K562 (cell line): ENCODE results near the gene SERPINE2. TPM values are rescaled to one million over a fixed set of nuclear protein-coding genes. Genes with fewer than 3 reads are reported as not detected.

Experiments
- CBFA2T2 ChIP-seq: fragments of 450-650 bp; conservative IDR thresholded peaks from 2 replicates; pipeline ENCODE4 v1.6.1; 2017; ENCODE audit warnings: mild to moderate bottlenecking
- CEBPG ChIP-seq, 3 experiments: fragments of 200-800 bp in 1 of 3; sonication (Bioruptor generic) in 1 of 3; sonication (generic) in 1 of 3; formaldehyde crosslinking in 1 of 3; IDR thresholded peaks in 2 of 3; conservative IDR thresholded peaks in 1 of 3; 2 replicates each; pipeline versions ENCODE4 v1.6.1 to v1.8.0; 2016 to 2022; ENCODE audit warnings: missing compliant biosample characterization in 2 of 3, missing genetic modification characterization in 2 of 3, mild to moderate bottlenecking in 1 of 3, missing genetic modification reagents in 1 of 3
- CREB1 ChIP-seq, 2 experiments: sonication (generic) in 1 of 2; formaldehyde crosslinking in 1 of 2; IDR thresholded peaks; 2 replicates each; pipeline versions ENCODE4 v1.6.1 to v1.8.0; 2012 to 2022; ENCODE audit warnings: inconsistent platforms in 1 of 2, mild to moderate bottlenecking in 1 of 2, missing genetic modification reagents in 1 of 2, moderate library complexity in 1 of 2
- CREB5 ChIP-seq: fragments of 250-450 bp; sonication (Bioruptor Pico); IDR thresholded peaks from 2 replicates; pipeline ENCODE4 v1.5.0; 2020; ENCODE audit warnings: mild to moderate bottlenecking
- DIDO1 ChIP-seq: fragments of 450-650 bp; IDR thresholded peaks from 2 replicates; pipeline ENCODE4 v1.6.1; 2016; ENCODE audit warnings: low read depth, missing biosample characterization, missing genetic modification characterization
- ESRRB ChIP-seq: fragments of 250-450 bp; sonication (Bioruptor Pico); IDR thresholded peaks from 2 replicates; pipeline ENCODE4 v1.5.0; 2020; ENCODE audit warnings: mild to moderate bottlenecking, moderate library complexity, borderline replicate concordance
- FIP1L1 ChIP-seq: fragments of 200-400 bp; formaldehyde crosslinking; IDR thresholded peaks from 2 replicates; pipeline ENCODE4 v1.6.1; 2018; ENCODE audit warnings: mild to moderate bottlenecking, low read depth, low read length; ENCODE audit not compliant: poor library complexity, severe bottlenecking
- FOXK1 ChIP-seq: sonication (generic); formaldehyde crosslinking; IDR thresholded peaks from 2 replicates; pipeline ENCODE4 v1.8.0; 2022; ENCODE audit warnings: missing genetic modification reagents, mild to moderate bottlenecking, borderline replicate concordance
- GABPB1 ChIP-seq: sonication (generic); formaldehyde crosslinking; IDR thresholded peaks from 2 replicates; pipeline ENCODE4 v1.8.0; 2022; ENCODE audit warnings: mild to moderate bottlenecking, missing genetic modification reagents
- ID3 ChIP-seq, 2 experiments: fragments of 250-450 bp in 1 of 2; fragments of 450-650 bp in 1 of 2; sonication (Bioruptor Pico) in 1 of 2; IDR thresholded peaks; 2 replicates each; pipeline versions ENCODE4 v1.6.1 to v1.8.0; 2016 to 2021; ENCODE audit warnings: mild to moderate bottlenecking in 2 of 2, moderate library complexity in 2 of 2, missing compliant biosample characterization in 1 of 2, missing genetic modification characterization in 1 of 2
- IFI16 ChIP-seq: fragments of 250-450 bp; sonication (Bioruptor Pico); IDR thresholded peaks from 2 replicates; pipeline ENCODE4 v2.1.2; 2022; ENCODE audit warnings: mild to moderate bottlenecking, inconsistent platforms
- ILF3 ChIP-seq: fragments of 450-650 bp; IDR thresholded peaks from 2 replicates; pipeline ENCODE4 v1.6.1; 2018; ENCODE audit warnings: antibody characterized with exemption, mild to moderate bottlenecking, moderate library complexity, borderline replicate concordance
- KDM2B ChIP-seq: fragments of 250-450 bp; sonication (Bioruptor Pico); IDR thresholded peaks from 2 replicates; pipeline ENCODE4 v1.8.0; 2021; ENCODE audit warnings: mild to moderate bottlenecking, moderate library complexity
- L3MBTL2 ChIP-seq: fragments of 450-650 bp; IDR thresholded peaks from 2 replicates; pipeline ENCODE4 v1.6.1; 2016; ENCODE audit warnings: mild to moderate bottlenecking, moderate library complexity
- MAFK ChIP-seq: IDR thresholded peaks from 2 replicates; pipeline ENCODE4 v1.6.1; 2011; ENCODE audit warnings: low read length, improper control_type of control experiment
- MNT ChIP-seq, 2 experiments: fragments of 450-650 bp; conservative IDR thresholded peaks; 2 replicates each; pipeline ENCODE4 v1.6.1; 2017; ENCODE audit warnings: mild to moderate bottlenecking in 2 of 2, moderate library complexity in 2 of 2
- NBN ChIP-seq: fragments of 450-650 bp; IDR thresholded peaks from 2 replicates; pipeline ENCODE4 v1.6.1; 2016; ENCODE audit warnings: low read depth, mild to moderate bottlenecking
- NR1H2 ChIP-seq: sonication (generic); formaldehyde crosslinking; IDR thresholded peaks from 2 replicates; pipeline ENCODE4 v1.4.0; 2020; ENCODE audit warnings: mild to moderate bottlenecking, missing genetic modification reagents
- POLR2G ChIP-seq: fragments of 200-400 bp; formaldehyde crosslinking; IDR thresholded peaks from 2 replicates; pipeline ENCODE4 v1.6.1; 2017; ENCODE audit warnings: low read depth, mild to moderate bottlenecking, antibody characterized with exemption, low read length, moderate library complexity
- PTBP1 ChIP-seq: fragments of 200-400 bp; formaldehyde crosslinking; IDR thresholded peaks from 2 replicates; pipeline ENCODE4 v1.6.1; 2017; ENCODE audit warnings: low read depth, low read length
- TBL1XR1 ChIP-seq, 2 experiments: IDR thresholded peaks; 2 replicates each; pipeline ENCODE4 v1.6.1; 2012; ENCODE audit warnings: improper control_type of control experiment in 2 of 2, low read length in 2 of 2, mild to moderate bottlenecking in 1 of 2
- ZNF586 ChIP-seq: fragments of 450-650 bp; formaldehyde crosslinking; conservative IDR thresholded peaks from 2 replicates; pipeline ENCODE4 v1.4.0; 2020; ENCODE audit warnings: mild to moderate bottlenecking, moderate library complexity
- ZNF77 ChIP-seq: fragments of 250-450 bp; sonication (Bioruptor Pico); IDR thresholded peaks from 2 replicates; pipeline ENCODE4 v1.5.0; 2020
- ZNF79 ChIP-seq: fragments of 250-450 bp; sonication (Bioruptor Pico); IDR thresholded peaks from 2 replicates; pipeline ENCODE4 v1.4.0; 2020; ENCODE audit warnings: low read depth, mild to moderate bottlenecking, moderate library complexity
- polyA plus RNA-seq, 8 experiments: library from polyadenylated mRNA; depleted of rRNA in 4 of 8; stranded (reverse) in 5 of 8; unstranded in 3 of 8; fragments of >200 nt; fragmentation: Nextera tagmentation in 2 of 8; fragmentation: Illumina TruSeq in 1 of 8; extraction: Ambion mirVana in 2 of 8; extraction: Trizol in 1 of 8; gene quantifications; 2 replicates each; pipeline versions ENCODE4 v1.2.1 to v1.2.3, GENCODE V29; 2011 to 2014; ENCODE audit warnings: inconsistent platforms in 1 of 8, missing spikeins in 1 of 8
- total RNA-seq, 7 experiments: library from RNA; depleted of rRNA in 6 of 7; stranded (reverse); fragments of >200 nt in 6 of 7; fragmentation: Illumina TruSeq in 2 of 7; extraction: Trizol in 2 of 7; gene quantifications; 2 replicates each; pipeline versions ENCODE4 v1.2.1 to v1.2.3, GENCODE V29; 2011 to 2021; ENCODE audit warnings: low replicate concordance in 1 of 7

SERPINE2 gene
- total and polyA plus RNA-seq, 9 of the 15 experiments (the other 6 are each of a cell fraction or from before 2014, with no cell fraction given) = 0.03 to 0.16 (median 0.13) TPM; not detected in 6

- no peak for TF ChIP-seq ILF3
- TF ChIP-seq IFI16 (CRISPR knock-in tag) = no peak
- no peak for TF ChIP-seq ZNF586 (CRISPR knock-in tag)
- peak; percentile 64; the same call in 1 of the 2 replicates for TF ChIP-seq GABPB1 (CRISPR knock-in tag)
- TF ChIP-seq DIDO1 (tag) = no peak
- TF ChIP-seq POLR2G = peak; percentile 95
- no peak for TF ChIP-seq NBN
- TF ChIP-seq MAFK = peak; percentile 91
- TF ChIP-seq FIP1L1 = no peak
- no peak for TF ChIP-seq CBFA2T2
- no peak for TF ChIP-seq CEBPG (CRISPR knock-in tag; IDR thresholded peaks at IDR 0.05)
- TF ChIP-seq CEBPG (tag; conservative IDR thresholded peaks at IDR 0.05 in 1 of 2, IDR thresholded peaks at IDR 0.05 in 1 of 2) = no peak
- TF ChIP-seq ZNF77 (CRISPR knock-in tag) = no peak
- no peak for TF ChIP-seq ID3 (CRISPR knock-in tag; IDR thresholded peaks at IDR 0.05)
- no peak for TF ChIP-seq ID3 (tag; IDR thresholded peaks at IDR 0.05)
- no peak for TF ChIP-seq CREB5 (CRISPR knock-in tag)
- TF ChIP-seq NR1H2 (CRISPR knock-in tag) = no peak
- peak; percentile 51 for TF ChIP-seq CREB1 (IDR thresholded peaks at IDR 0.05)
- peak; percentile 60; the same call in 1 of the 2 replicates for TF ChIP-seq CREB1 (CRISPR knock-in tag; IDR thresholded peaks at IDR 0.05)
- TF ChIP-seq TBL1XR1 (IDR thresholded peaks at IDR 0.05; ENCODE audit: low read length in 2 of 2) = peak in 1 of 2 experiments; percentile 78; a peak in 1 of 4 replicates
- TF ChIP-seq ZNF79 (CRISPR knock-in tag) = no peak
- no peak for TF ChIP-seq KDM2B (CRISPR knock-in tag)
- TF ChIP-seq MNT (conservative IDR thresholded peaks at IDR 0.05) = peak in 1 of 2 experiments; percentile 46; a peak in 2 of 4 replicates
- TF ChIP-seq ESRRB (CRISPR knock-in tag) = no peak
- TF ChIP-seq L3MBTL2 = peak; percentile 52; the same call in 1 of the 2 replicates
- no peak for TF ChIP-seq PTBP1
- TF ChIP-seq FOXK1 (CRISPR knock-in tag) = no peak
Observed at GRCh38 chr2:223944703-223945531, 94.2 kb downstream of the SERPINE2 start, which contains the start of gene WDFY1 (continued).
